HepG2 (cell line): ENCODE data around the gene RPS25. TPM values are rescaled to one million over a fixed set of nuclear protein-coding genes. Genes with fewer than 3 reads are reported as not detected.

Experiments
- ATAC-seq: fragments of 200-7000 bp; cut with Tn5 transposase; 3 replicates; pipeline ENCODE4 v1.9.1; 2020; ENCODE audit warnings: mild to moderate bottlenecking, moderate library complexity
- BruUV-seq: library from RNA; stranded (reverse); fragments of 400-500 nt; replicated peaks from 2 replicates; lab custom pipeline; 2021; lab: Mats Ljungman, UMichigan
- CTCF ChIA-PET: fragments of 300-600 bp; formaldehyde crosslinking; extraction: SDS; loops from one replicate; lab custom pipeline; 2021; ENCODE audit warnings: low total read pairs, inconsistent platforms, low intra/inter-chr PET ratio; lab: Yijun Ruan, JAX
- POLR2A ChIA-PET: fragments of 350-600 bp; sonication (Branson Sonifier 250); formaldehyde crosslinking; loops from one replicate; lab custom pipeline; 2020; ENCODE audit warnings: antibody characterized with exemption, inconsistent platforms; lab: Yijun Ruan, JAX
- DNase-seq: peaks from one replicate; pipeline ENCODE4 v3.0.0-alpha.2; 2015; ENCODE audit warnings: low spot score
- FAIRE-seq: peaks from 3 replicates; lab custom pipeline; 2011; peaks lifted over from hg19 to GRCh38; lab: Jason Lieb, UNC
- H2AFZ ChIP-seq: one replicate; pipeline ENCODE4 v1.6.1; 2011; ENCODE audit warnings: low read length, inconsistent platforms
- H3K27ac ChIP-seq: fragments of 300-600 bp; 3 replicates; pipeline ENCODE4 v1.8.0; 2011; ENCODE audit warnings: mixed run types, mild to moderate bottlenecking, mixed read lengths, low read length, inconsistent platforms; ENCODE audit not compliant: insufficient read depth; ENCODE audit errors: extremely low read length
- H3K27me3 ChIP-seq, 2 experiments: fragments of 200-600 bp in 1 of 2; 2 replicates in 1 of 2; 3 replicates in 1 of 2; pipeline versions ENCODE4 v1.6.0 to v1.8.0; 2011; ENCODE audit warnings: low read length in 2 of 2, mild to moderate bottlenecking in 2 of 2, moderate library complexity in 2 of 2, inconsistent platforms in 1 of 2; ENCODE audit not compliant: insufficient read depth in 2 of 2, control insufficient read depth in 1 of 2
- H3K36me3 ChIP-seq, 2 experiments: fragments of 200-600 bp in 1 of 2; replicated peaks in 1 of 2; 2 replicates in 1 of 2; 3 replicates in 1 of 2; pipeline versions ENCODE4 v1.5.1 to v1.8.0; 2011; ENCODE audit warnings: low read length in 2 of 2, inconsistent platforms in 1 of 2; ENCODE audit not compliant: insufficient read depth in 2 of 2, control insufficient read depth in 1 of 2
- H3K4me1 ChIP-seq: 2 replicates; pipeline ENCODE4 v1.5.1; 2012; ENCODE audit warnings: low read length, inconsistent platforms; ENCODE audit not compliant: insufficient read depth
- H3K4me2 ChIP-seq: 2 replicates; pipeline ENCODE4 v1.6.0; 2011; ENCODE audit warnings: low read depth, low read length, inconsistent platforms
- H3K4me3 ChIP-seq, 3 experiments: fragments of 200-600 bp in 1 of 3; sonication (generic), shearing (Covaris generic) in 1 of 3; replicated peaks in 1 of 3; 2 replicates each; pipeline ENCODE4 v1.5.1; 2011 to 2016; ENCODE audit warnings: low read length in 3 of 3, inconsistent platforms in 2 of 3, low read depth in 2 of 3, mild to moderate bottlenecking in 2 of 3, control low read depth in 1 of 3, mixed read lengths in 1 of 3; ENCODE audit not compliant: insufficient read depth in 1 of 3
- H3K79me2 ChIP-seq: one replicate; pipeline ENCODE4 v1.6.1; 2011; ENCODE audit warnings: low read length, inconsistent platforms; ENCODE audit not compliant: insufficient read depth
- H3K9ac ChIP-seq: 2 replicates; pipeline ENCODE4 v1.6.0; 2011; ENCODE audit warnings: mild to moderate bottlenecking, low read depth, low read length, inconsistent platforms; ENCODE audit not compliant: insufficient read depth
- H3K9me3 ChIP-seq: 2 replicates; pipeline ENCODE4 v1.5.1; 2012; ENCODE audit warnings: mild to moderate bottlenecking, low read length
- H4K20me1 ChIP-seq: 2 replicates; pipeline ENCODE4 v1.6.0; 2011; ENCODE audit warnings: inconsistent platforms, mild to moderate bottlenecking, low read length, moderate library complexity; ENCODE audit not compliant: insufficient read depth
- CREB1 ChIP-seq, 2 experiments: fragments of 450-650 bp in 1 of 2; IDR thresholded peaks; 2 replicates each; pipeline ENCODE4 v1.6.1; 2016 to 2017; ENCODE audit warnings: control low read depth in 1 of 2, mild to moderate bottlenecking in 1 of 2, missing compliant biosample characterization in 1 of 2, missing genetic modification characterization in 1 of 2
- E2F1 ChIP-seq: sonication (generic); formaldehyde crosslinking; IDR thresholded peaks from 2 replicates; pipeline ENCODE4 v1.5.0; 2020; ENCODE audit warnings: missing genetic modification reagents
- HNRNPLL ChIP-seq: fragments of 200-400 bp; formaldehyde crosslinking; IDR thresholded peaks from 2 replicates; pipeline ENCODE4 v1.6.1; 2017; ENCODE audit warnings: mild to moderate bottlenecking, low read depth, low read length; ENCODE audit not compliant: poor library complexity, severe bottlenecking
- LBX2 ChIP-seq: sonication (generic); formaldehyde crosslinking; IDR thresholded peaks from 2 replicates; pipeline ENCODE4 v1.5.0; 2020; ENCODE audit warnings: missing genetic modification reagents, mild to moderate bottlenecking, borderline replicate concordance
- MTF1 ChIP-seq: sonication (generic); formaldehyde crosslinking; IDR thresholded peaks from 2 replicates; pipeline ENCODE4 v1.5.0; 2020; ENCODE audit warnings: missing genetic modification reagents
- SNAPC5 ChIP-seq: sonication (generic); formaldehyde crosslinking; IDR thresholded peaks from 2 replicates; pipeline ENCODE4 v1.8.1; 2023; ENCODE audit warnings: mild to moderate bottlenecking, missing genetic modification reagents, borderline replicate concordance
- ZBTB10 ChIP-seq: sonication (generic); formaldehyde crosslinking; IDR thresholded peaks from 2 replicates; pipeline ENCODE4 v1.4.0; 2020; ENCODE audit warnings: missing genetic modification reagents, borderline replicate concordance
- ZNF292 ChIP-seq: sonication (generic); formaldehyde crosslinking; IDR thresholded peaks from 2 replicates; pipeline ENCODE4 v1.8.1; 2022; ENCODE audit warnings: mild to moderate bottlenecking, low read depth, missing genetic modification reagents, borderline replicate concordance
- ZNF318 ChIP-seq: sonication (generic); formaldehyde crosslinking; IDR thresholded peaks from 2 replicates; pipeline ENCODE4 v1.4.0; 2020; ENCODE audit warnings: mild to moderate bottlenecking, missing genetic modification reagents
- ZNF350 ChIP-seq: sonication (generic); formaldehyde crosslinking; IDR thresholded peaks from 2 replicates; pipeline ENCODE4 v1.4.0; 2020; ENCODE audit warnings: mild to moderate bottlenecking, low read depth, missing genetic modification reagents, borderline replicate concordance
- WGBS: methylation state at CpG from one replicate; pipeline ENCODE4 v1.1.6; 2017; ENCODE audit warnings: low lambda C conversion rate; 5-methylcytosine and 5-hydroxymethylcytosine counted together
- in situ Hi-C: cut with HindIII; loops from 2 replicates; pipeline ENCODE4 v1.10.0; 2017; ENCODE audit warnings: low pct_unique_long_range_greater_than_20kb; ENCODE audit not compliant: extremely low pct_ligation_motif_present
- intact Hi-C: fragments of 100-400 bp; cut with micrococcal nuclease; formaldehyde crosslinking; loops from one replicate; pipeline ENCODE4 v1.10.0; 2022; ENCODE audit not compliant: unreplicated experiment
- polyA plus RNA-seq, 8 experiments: library from polyadenylated mRNA; depleted of rRNA in 3 of 8; stranded (reverse) in 7 of 8; unstranded in 1 of 8; fragments of >200 nt; fragmentation: Illumina TruSeq in 4 of 8; extraction: Trizol in 4 of 8; gene quantifications; 2 replicates each; pipeline versions ENCODE4 v1.2.1 to v1.2.3, GENCODE V29; 2011 to 2016; ENCODE audit warnings: low read depth in 4 of 8, missing spikeins in 1 of 8, mixed read lengths in 1 of 8; ENCODE audit not compliant: insufficient read depth in 1 of 8
- total RNA-seq, 5 experiments: library from RNA; depleted of rRNA; stranded (reverse); fragments of >200 nt; fragmentation: Illumina TruSeq; extraction: Trizol; gene quantifications; 2 replicates each; pipeline ENCODE4 v1.2.3, GENCODE V29; 2016; ENCODE audit warnings: low read depth in 1 of 5

RPS25 gene
- total and polyA plus RNA-seq, 2 of the 13 experiments (the other 11 are each of a cell fraction or from before 2014, with no cell fraction given) = 839 to 1,415 TPM

GRCh38 chr11:118998388-118998717, 19.8 kb downstream of the RPS25 start:
- Histone ChIP-seq H3K4me1 (peaks cover 42% of the 10 kb centered on the region), H3K27me3 (no peaks in the 10 kb centered on the region; a peak in 1 of 5 replicates), H4K20me1 (no peaks in the 10 kb centered on the region), H3K4me2 (peak overlapping the region; percentile 80), H3K9me3 (no peaks in the 10 kb centered on the region), H3K4me3 (peak overlapping the region; percentile 79 to 91 (median 90)), H3K9ac (peak overlapping the region; percentile 74), H3K27ac (peak overlapping the region; percentile 56), H2AFZ (no peak overlapping the region), H3K79me2 (peaks cover 35% of the 10 kb centered on the region), H3K36me3 (peaks cover 6 to 17% of the 10 kb centered on the region in 2 experiments; a peak in 3 of 5 replicates)
- POLR2A ChIA-PET = interaction anchor here (1.0 to 2.8 kb wide), 15 partner anchors 15 to 207 kb away, joined by 3 to 66 read pairs (median 5); partner anchors contain the start of genes DDX6, DPAGT1, NLRX1 and RPS25
- ATAC-seq (peak; percentile 36), FAIRE-seq (no peak), DNase-seq (no peak)
- intact Hi-C loops (loop anchor here (2.0 kb wide), 1 partner anchor 32 kb away; the partner anchor contains the start of gene SLC37A4), in situ Hi-C loops (no loop called here)
- WGBS = 0% methylated on average over 5 of the region's 19 CpGs
- CTCF ChIA-PET = no interaction called here
- TSS peak; percentile 65 for BruUV-seq
- no peak for TF ChIP-seq CREB1 (IDR thresholded peaks at IDR 0.05)
- no peak for TF ChIP-seq CREB1 (CRISPR knock-in tag; IDR thresholded peaks at IDR 0.05)
- TF ChIP-seq E2F1 (CRISPR knock-in tag) = no peak
- no peak for TF ChIP-seq ZNF292 (CRISPR knock-in tag)
- TF ChIP-seq ZBTB10 (CRISPR knock-in tag) = peak; percentile 1; the same call in 1 of the 2 replicates
- TF ChIP-seq LBX2 (CRISPR knock-in tag) = peak; percentile 65; the same call in 1 of the 2 replicates
- TF ChIP-seq SNAPC5 (CRISPR knock-in tag) = no peak
- 0 out of 2 replicates have a peak, but pooled peaks have one; percentile 18 for TF ChIP-seq ZNF318 (CRISPR knock-in tag)
- peak; percentile 1 for TF ChIP-seq HNRNPLL
- 0 out of 2 replicates have a peak, but pooled peaks have one; percentile 2 for TF ChIP-seq ZNF350 (CRISPR knock-in tag)
- TF ChIP-seq MTF1 (CRISPR knock-in tag) = no peak
